H7 (cell line): ENCODE results near the gene CACNA1I. TPM values are rescaled to one million over a fixed set of nuclear protein-coding genes. Genes with fewer than 3 reads are reported as not detected.

Experiments
- DNase-seq: peaks from one replicate; pipeline ENCODE4 v3.0.0; 2012
- H3K27me3 ChIP-seq: 2 replicates; pipeline ENCODE4 v1.6.0; 2011; ENCODE audit warnings: mild to moderate bottlenecking, low read length; ENCODE audit not compliant: control insufficient read depth, insufficient read depth
- H3K36me3 ChIP-seq: replicated peaks from 2 replicates; pipeline ENCODE4 v1.5.1; 2011; ENCODE audit warnings: low read length; ENCODE audit not compliant: control insufficient read depth, insufficient read depth
- H3K4me3 ChIP-seq: 2 replicates; pipeline ENCODE4 v1.5.1; 2011; ENCODE audit warnings: low read depth, mild to moderate bottlenecking, control low read depth, low read length, moderate library complexity; ENCODE audit not compliant: insufficient read depth
- total RNA-seq: library from RNA; depleted of rRNA; stranded (reverse); fragments of >200 nt; shearing (Covaris generic); gene quantifications from 2 replicates; pipeline ENCODE4 v1.2.3, GENCODE V29; 2014

The CACNA1I gene
- total RNA-seq, 1 experiment from 2014 or later, result 0.31 TPM

DNA sequence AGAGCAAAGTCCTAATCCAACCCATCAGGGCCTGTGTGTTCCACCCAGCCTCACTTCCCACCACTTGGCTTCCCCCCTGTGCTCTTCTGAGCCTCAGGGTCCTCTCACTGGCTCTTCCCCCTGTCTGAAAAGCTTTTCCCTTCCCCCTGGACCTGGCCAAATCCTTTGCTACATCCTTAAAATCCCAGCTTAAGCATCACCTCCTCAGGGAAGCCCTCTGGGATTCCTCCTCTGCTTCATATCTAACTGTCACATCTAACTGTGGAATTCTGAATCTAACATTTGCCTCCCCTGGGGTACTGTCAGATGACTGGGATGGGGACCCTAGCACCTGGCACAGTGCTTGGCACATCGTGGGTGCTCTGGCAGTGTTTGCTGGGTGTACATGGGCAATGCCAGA is 985 bp downstream of the CACNA1I start:
- Histone ChIP-seq H3K36me3 (no peaks in the 10 kb centered on the region), H3K27me3 (no peaks in the 10 kb centered on the region), H3K4me3 (no peak overlapping the region)
- no peak for DNase-seq

DNA sequence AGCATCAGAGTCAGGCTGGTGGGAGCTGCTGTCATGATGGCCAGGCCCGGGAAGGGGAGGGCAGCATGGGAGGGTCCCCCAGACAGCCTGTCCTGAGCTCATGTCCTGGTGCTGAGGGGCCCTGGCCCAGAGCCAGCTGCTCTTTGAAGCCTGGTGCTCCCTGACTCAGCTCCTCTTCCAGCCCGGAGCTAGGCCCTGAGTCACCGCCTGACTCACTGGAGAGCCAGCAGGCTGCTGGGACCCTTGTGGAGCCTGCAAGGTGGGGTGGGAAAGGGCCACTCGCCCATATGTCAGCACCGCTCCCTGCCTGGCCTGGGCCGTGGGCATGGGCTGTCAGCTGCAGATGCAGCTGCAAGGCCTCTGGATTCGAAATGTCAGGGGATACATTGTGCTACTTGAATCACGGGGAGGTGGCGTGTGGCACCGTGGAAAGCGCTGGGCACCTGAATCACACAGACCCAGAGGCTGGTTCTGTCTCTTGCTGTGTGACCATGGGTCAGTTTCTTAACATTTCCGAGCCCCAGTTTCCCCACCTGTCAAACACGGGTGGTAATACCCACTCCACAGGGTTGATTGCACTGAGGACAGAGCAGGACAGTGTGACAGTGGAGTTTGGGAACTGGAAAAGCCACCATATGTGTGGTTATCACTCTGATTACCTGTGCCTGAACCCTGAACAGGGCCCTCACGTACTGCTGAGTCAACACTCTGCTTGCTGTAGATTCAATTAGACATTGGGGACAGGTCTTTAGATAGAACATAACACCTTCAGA is 4.4 kb downstream of the CACNA1I start:
- H3K4me3 ChIP-seq, result no peak overlapping the region
- DNase-seq, result peak; percentile 54
- H3K36me3 ChIP-seq, result no peaks in the 10 kb centered on the region
- no peaks in the 10 kb centered on the region for H3K27me3 ChIP-seq

DNA sequence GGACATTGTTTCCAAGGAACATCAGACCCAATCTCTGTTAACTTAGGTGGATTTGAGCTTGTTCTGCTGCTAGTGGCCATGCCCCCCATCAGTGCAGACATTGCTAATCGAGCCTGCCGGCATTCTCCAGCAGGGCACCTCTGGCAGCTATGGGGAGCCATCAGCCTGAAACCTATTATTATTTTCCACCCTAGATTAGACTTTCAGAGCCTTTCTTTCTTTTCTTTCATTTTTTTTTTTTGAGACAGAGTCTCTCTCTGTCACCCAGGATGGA is 4.9 kb downstream of the CACNA1I start:
- Histone ChIP-seq H3K4me3 (no peak overlapping the region), H3K36me3 (no peaks in the 10 kb centered on the region), H3K27me3 (no peaks in the 10 kb centered on the region)
- no peak for DNase-seq

DNA sequence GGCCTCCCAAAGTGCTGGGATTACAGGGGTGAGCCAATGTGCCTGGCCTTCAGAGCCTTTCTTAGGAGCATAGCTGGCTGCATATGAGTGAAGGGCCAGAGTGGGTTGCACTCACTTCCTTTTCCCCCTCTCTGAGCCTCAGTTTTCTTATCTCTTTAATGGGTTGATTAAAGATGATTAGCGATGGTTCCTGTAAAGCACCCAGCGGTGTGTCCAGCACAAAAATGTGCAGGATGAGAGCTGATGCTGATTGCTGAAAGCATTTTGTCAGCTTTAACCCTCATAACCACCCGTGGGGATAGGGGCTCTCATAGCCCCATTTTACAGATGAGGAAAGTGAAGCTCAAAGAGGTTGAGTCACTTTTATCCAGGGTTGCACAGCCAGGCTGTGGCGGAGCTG is 5.5 kb downstream of the CACNA1I start:
- no peaks in the 10 kb centered on the region for H3K27me3 ChIP-seq
- no peaks in the 10 kb centered on the region for H3K36me3 ChIP-seq
- no peak for DNase-seq
- H3K4me3 ChIP-seq, result no peak overlapping the region

DNA sequence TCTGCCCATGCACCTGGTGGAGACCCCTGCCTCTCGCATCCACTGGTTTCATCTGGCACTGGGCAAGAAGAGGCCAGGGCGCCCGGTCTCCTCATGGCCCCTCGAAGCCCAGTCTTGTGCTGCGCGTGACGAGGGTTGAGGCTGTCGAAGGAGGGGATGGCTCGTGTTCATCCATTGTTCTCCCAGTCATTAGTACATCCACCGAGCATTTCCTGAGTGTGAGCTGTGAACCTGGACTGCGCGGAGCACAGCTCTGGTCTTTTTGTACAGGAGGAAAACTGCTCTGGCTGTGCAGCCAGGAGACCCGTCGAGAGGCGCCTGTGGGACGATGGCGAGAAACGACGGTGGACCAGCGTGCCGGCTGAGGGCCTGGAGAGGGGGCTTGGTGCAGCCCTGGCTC is 6.8 kb downstream of the CACNA1I start:
- Histone ChIP-seq H3K36me3 (no peaks in the 10 kb centered on the region), H3K27me3 (no peaks in the 10 kb centered on the region), H3K4me3 (no peak overlapping the region)
- no peak for DNase-seq

DNA sequence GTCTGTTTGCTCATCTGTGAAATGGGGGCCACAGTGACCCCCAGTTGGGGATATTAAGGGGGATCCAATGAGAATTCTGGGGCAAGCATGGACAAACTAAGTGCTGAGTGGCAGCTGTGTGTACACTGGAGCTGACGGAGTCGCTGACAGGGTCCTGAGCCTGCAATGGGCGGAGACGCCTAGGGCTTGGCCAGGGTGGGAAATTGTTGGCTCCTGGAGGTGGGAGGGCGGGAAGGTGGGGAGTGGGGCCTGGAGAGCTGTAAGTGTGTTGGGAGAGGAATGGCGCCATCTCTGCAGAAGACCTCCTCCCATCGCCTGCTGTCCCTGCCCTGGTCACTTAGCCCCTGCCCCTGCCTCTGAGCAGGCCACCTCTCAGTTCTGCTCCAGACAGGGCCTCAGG is 7.3 kb downstream of the CACNA1I start:
- Histone ChIP-seq H3K27me3 (no peaks in the 10 kb centered on the region), H3K4me3 (no peak overlapping the region), H3K36me3 (no peaks in the 10 kb centered on the region)
- no peak for DNase-seq

DNA sequence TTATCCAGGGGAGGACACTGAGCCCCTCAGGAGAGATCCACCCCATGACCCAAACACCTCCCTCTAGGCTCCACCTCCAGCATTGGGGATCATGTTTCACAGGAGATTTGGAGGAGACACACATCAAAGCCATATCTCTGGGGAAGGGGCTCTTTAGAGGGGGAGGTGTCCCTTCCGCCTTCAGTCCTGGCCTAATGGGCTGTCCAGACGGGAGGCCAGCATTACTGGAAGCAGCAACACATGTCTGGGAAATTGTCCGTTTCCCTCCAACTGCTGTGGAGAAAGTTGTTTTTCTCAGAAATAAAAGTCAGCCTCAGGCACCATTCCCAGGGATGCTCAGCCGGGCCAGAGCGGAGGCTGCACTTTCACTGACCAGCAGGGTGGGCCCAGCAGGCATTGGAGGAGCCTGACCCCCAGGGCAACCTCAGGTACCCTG is 9.5 kb downstream of the CACNA1I start:
- Histone ChIP-seq H3K36me3 (no peaks in the 10 kb centered on the region), H3K4me3 (no peak overlapping the region), H3K27me3 (no peaks in the 10 kb centered on the region)
- peak; percentile 69 for DNase-seq

DNA sequence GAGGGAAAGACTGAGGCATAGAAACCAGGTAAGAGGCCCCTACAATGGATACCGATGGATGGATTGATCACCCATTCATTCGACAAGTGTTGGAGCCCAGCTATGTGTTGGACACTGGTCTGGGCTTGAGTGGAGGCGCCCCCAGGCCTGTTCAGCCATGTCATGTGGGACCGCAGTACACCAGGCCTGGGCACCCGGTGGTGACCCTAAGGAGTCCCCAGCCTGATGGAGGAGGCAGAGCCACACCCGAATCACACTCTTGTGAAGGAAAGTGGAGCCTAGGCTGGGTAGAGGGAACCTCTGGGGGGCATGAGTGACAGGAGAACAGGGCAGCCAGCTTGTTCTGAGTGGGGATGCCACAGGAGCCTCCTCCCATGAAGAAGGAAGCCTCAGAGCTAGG is 10.2 kb downstream of the CACNA1I start:
- DNase-seq, result no peak
- no peaks in the 10 kb centered on the region for H3K27me3 ChIP-seq
- no peaks in the 10 kb centered on the region for H3K36me3 ChIP-seq
- H3K4me3 ChIP-seq, result no peak overlapping the region

DNA sequence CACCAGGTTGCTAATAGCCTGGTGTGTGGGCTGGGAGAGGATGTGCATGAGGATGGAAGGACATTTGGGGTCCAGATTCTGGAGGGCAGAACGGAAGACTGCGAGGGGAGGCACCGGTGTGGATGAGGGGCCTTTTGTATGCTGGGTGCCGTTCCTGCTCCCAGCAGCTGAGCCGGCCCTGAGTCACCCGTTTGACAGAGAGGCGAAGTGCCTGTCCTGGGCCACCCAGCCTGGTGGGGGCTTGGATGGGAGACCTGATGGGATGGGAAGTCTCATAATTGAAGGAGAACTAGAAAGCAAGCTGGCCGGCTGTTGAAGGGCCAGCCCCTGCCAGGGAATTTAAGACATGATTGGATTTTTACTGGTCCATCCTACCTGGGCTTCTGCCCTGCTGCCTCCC is 10.8 kb downstream of the CACNA1I start:
- DNase-seq, result no peak
- H3K27me3 ChIP-seq, result no peaks in the 10 kb centered on the region
- no peaks in the 10 kb centered on the region for H3K36me3 ChIP-seq
- H3K4me3 ChIP-seq, result no peak overlapping the region

DNA sequence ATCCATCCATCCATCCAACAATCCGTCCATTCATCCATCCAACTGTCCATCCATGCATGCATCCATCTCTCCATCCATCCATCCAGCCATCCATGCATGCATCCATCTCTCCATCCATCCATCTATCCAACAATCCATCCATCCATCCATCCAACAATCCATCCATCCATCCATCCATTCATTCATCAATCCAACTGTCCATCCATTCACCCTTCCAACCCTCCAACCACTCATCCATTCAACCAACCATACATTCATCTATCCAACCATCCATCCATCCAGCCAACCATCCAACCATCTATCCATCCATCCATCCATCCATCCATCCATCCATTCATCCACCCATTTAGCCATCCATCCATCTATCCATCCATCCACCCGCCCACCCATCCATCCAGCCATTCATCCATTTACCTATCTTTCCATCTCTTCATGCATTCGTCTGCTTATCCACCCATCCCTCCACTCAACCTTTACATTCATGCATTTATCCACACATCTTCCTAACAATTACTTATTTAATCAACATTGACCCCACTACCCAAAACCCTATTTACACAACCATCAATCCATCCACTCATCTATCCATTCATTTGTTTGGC is 12.6 kb downstream of the CACNA1I start:
- Histone ChIP-seq H3K36me3 (no peaks in the 10 kb centered on the region), H3K27me3 (no peaks in the 10 kb centered on the region), H3K4me3 (no peak overlapping the region)
- DNase-seq, result no peak

DNA sequence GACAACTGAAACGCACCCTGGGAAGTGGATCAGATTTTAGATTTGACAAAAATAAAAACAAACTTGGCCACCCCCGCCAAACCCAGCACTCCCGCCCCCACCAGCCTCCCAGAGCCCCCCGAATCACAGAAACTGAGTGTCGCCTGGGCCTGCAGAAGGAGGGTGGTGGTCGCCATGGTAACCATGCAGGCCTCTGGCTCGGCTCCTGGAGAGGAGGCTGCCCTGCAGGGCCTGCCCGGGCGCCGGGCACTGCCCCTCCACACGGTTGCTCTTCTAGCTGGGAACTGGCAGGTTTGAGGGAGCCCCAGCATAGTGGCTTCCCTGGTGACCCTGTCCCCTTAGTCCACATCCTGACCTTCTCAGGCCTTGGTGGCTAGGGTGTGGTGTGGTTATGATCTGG is 19.3 kb downstream of the CACNA1I start:
- peak; percentile 74 for DNase-seq
- Histone ChIP-seq H3K36me3 (no peaks in the 10 kb centered on the region), H3K4me3 (no peak overlapping the region), H3K27me3 (no peaks in the 10 kb centered on the region)

DNA sequence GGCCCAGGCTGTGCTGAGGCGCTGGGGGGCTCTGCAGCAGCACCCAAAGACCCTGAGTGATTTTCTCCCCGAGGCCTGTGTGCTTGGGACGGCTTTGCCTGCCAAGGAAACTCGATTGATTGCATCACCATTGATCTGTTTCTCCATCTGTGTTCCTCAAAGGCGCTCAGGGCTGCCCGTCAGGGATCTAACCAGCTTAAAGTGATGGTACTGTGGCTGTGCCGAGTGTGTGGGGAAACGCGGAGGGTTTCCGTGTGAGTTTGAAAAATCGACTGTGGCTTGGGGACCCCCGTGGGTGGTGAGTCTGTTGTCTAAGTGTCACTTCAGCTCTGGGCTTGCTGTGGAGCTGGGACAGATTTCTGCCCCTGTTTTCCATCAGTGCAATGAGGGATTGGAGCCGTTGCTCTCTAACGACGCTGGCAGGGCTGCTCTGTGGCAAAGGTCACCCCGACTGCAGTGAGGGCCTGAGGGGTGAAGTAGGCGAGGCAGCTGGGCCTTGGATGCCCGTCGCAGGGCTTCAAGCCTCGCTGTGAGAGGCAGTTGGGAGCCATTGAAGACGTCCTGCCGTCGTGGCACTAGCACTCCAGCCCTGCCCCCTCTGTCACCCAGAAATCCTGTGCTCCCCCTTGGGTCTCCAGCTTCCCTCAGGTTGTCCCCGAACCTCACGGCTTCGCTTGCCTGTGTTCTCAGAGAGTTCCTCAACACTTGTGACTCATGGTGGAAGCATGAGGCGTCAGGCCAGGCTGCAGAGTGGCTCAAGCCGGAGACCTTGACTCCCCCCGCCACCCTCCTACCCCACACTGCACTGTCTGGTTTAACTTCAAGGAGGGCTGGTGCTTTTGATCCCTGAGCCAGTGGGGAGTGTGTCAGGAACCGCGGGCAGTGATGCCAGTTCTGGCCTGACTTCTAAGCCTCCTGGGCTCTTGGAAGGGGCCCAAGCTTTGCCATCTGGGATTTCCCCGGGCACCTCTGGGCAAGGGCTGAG is 21.8 kb downstream of the CACNA1I start:
- DNase-seq, result no peak

DNA sequence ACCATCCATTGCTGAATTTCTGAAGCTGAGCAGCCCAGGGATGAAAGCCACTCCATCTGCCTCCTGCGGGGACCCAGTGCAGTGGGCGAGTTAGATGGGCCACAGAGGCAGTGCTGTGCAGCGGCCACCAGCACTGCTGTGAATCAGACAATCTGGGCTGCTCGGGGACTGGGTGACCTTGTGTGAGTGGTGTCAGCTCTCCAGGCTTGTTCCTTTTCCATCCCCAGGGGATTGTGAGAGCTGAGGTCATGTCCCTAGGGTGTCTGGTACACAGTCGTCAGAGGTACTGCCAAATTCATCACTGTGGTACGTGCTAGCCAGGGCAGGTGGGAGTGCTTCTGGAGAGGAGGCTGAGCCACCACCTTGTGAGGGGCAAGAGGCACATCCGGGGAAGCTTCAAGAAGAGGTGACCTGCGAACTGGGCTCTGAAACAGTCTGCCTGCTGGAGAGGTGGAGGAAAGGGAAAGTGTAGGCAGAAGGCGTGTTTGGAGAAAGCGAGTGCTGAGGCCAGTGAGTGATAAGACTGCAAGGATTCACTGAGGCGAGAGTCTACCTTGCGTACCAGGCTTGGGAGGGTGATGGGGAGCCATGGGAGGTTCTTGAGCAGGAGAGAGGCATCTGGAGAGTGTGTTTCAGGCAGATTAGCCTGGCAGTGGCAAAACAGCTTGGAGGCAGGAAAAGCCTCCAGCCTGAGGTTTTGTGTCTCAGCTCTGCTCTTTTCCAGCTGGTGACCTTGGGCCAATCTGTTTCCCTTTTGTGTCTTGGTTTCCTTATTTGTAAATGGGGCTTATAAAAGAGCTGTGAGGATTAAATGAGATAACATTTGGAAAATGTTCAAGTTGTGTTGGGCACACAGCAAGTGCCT is 22.7 kb downstream of the CACNA1I start:
- Histone ChIP-seq H3K4me3 (no peak overlapping the region), H3K36me3 (no peaks in the 10 kb centered on the region), H3K27me3 (peaks cover 9% of the 10 kb centered on the region)
- no peak for DNase-seq

More for the DNA sequence above, 21.8 kb downstream of the CACNA1I start:
- peaks cover 3% of the 10 kb centered on the region; the same call in 1 of the 2 replicates for H3K27me3 ChIP-seq
- H3K36me3 ChIP-seq, result no peaks in the 10 kb centered on the region
- no peak overlapping the region for H3K4me3 ChIP-seq

DNA sequence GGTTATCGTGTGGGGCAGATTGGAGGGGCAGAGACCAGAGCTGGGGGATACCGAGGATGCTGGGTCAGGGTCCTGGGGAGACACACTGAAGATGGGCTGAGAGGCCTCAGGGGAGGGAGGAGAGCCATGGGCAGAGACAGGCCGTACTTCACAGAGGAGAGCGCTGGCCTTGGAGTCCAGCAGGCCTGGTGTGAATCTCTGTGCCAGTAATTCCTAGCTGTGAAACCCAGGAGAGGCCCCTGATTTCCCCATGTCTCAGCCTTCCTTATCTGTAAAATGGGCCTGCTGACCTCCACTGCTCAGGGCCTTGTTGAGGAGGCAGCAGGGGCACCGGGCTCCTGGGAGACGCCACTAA is 23.4 kb downstream of the CACNA1I start:
- H3K27me3 ChIP-seq, result peaks cover 9% of the 10 kb centered on the region
- DNase-seq, result no peak
- H3K4me3 ChIP-seq, result no peak overlapping the region
- no peaks in the 10 kb centered on the region for H3K36me3 ChIP-seq
